Globus pallidus (tissue), 1 donor: ENCODE measurements around the gene MPST.

Experiments used
- DNase-seq: peaks from one replicate; pipeline ENCODE4 v3.0.0-alpha.2; 2015; ENCODE audit warnings: low spot score

MPST gene

DNA sequence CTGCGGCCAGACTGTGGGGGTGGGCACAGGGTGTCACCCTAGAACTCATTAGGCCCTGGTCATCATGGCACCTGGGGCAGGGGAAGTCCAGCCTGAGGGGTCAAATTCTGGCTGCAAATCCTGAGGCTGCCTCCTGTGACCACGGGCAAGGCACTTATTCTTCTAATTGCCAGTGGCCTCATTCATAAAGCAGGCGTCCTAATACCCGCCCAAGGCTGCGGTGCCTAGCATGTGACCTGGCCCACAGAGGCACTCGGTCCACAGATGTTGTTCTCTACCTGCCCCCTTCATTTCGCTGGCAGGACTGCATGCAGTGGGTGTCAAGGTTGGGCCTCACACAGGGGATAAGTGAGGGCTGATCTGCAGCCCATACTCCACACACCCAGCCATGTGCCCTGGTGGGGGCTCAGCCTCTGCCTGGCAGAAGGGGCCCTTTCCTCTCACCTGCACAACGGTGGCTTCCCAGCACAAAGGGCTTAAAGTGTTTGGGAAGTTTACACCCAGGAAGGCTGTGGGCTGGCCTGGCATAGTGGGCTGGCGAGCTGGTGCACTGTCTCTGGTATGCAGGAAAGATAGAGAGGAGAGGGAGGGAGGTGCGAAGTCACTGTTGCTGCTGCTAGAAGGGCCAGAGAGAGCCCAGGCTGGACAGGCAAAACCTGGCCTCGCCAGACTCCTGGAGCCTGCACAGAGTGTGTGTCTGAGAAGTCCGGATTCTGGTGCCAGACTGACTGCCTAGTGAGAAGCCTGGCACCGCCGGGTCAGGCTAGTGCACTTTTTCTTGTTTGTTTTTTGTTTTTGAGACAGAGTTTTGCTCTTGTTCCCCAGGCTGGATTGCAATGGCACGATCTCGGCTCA lies 3.2 kb downstream of the MPST start:
- DNase-seq: no peak

DNA sequence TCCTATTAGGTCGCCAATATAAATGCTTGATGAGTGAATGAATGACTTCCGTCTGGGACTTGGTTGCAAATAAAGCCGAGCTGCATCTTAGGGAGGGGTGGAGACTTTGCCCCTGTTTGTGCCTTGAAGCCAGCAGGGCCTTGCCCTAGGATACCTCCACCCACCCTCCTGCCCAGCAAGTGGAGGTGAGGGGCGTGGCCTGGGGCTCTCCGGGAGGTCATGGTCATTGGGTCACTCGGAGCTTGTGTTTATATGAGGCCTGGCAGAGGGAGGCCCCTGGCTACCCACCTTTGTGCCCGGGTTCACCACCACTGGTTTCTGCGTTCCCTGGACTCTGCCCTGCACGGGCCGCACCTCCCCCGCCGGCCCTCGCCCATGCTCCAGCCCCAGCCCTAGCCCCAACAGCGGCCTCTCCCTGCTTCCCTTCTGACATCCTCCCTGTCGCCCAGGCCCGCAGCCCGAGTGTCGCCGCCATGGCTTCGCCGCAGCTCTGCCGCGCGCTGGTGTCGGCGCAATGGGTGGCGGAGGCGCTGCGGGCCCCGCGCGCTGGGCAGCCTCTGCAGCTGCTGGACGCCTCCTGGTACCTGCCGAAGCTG lies 4.3 kb downstream of the MPST start:
- no peak for DNase-seq

GRCh38 chr22:37024339-37025157 lies 5.0 kb downstream of the MPST start:
- DNase-seq: no peak

GRCh38 chr22:37025500-37026070 lies 6.0 kb downstream of the MPST start:
- no peak for DNase-seq

- no peak for DNase-seq
These were observed 6.8 kb downstream of the MPST start for GRCh38 chr22:37026325-37026724.

DNA sequence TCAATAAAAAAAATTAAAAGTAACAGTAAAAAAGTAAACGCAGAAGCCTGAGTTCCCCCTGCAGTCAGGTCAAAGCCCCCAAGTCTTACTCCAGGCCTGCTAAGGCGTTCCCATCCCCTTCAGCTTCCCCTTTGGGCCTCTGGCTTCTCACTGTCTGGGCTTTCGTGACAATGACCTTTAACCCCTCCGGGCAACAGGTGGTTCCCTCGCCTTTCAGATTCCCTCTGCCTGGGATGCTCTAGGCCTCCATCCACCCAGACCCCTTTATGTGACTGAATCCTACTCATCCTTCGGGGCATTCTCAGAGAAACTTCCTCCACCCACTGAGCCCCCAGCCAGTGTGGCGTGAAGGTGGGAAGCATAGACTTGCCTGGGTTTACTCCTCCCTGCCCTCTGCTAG lies 8.0 kb downstream of the MPST start:
- DNase-seq: no peak

DNA sequence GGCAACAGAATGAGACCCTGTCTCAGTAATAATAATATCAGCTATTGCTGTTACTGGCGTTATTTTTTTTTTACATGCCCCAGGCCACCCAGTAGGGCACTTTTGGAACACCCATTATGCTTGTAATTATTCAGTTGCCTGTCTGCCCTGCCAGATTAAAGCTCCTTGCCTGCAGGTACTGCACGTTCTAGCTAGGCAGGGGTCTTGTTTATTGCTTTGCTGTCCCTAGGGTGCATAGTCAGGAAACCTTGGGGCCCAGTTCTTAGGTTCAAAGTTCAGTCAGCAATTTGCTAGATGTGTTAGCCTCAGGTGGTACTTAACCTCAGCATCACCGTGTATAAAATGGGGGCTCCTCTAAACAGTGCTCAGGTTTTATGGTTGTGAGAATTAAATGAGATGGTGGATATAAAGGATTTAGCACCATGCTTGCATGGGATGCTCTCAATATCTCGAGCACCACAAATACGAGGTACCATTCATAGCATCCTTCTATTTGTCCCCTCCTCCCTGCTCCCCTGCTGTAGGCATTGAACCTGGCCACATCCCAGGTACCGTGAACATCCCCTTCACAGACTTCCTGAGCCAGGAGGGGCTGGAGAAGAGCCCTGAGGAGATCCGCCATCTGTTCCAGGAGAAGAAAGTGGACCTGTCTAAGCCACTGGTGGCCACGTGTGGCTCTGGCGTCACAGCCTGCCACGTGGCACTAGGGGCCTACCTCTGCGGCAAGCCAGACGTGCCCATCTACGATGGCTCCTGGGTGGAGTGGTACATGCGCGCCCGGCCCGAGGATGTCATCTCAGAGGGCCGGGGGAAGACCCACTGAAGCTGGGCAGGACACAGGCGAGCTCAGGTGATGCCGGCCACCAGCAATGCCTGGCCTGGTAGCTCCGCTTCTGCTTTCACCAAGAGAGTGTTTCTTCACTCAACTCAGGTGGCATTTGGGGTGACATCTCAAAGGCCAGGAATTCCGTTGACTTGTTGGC lies 9.4 kb downstream of the MPST start:
- no peak for DNase-seq

GRCh38 chr22:37030560-37031281 lies 11.2 kb downstream of the MPST start:
- no peak for DNase-seq

DNA sequence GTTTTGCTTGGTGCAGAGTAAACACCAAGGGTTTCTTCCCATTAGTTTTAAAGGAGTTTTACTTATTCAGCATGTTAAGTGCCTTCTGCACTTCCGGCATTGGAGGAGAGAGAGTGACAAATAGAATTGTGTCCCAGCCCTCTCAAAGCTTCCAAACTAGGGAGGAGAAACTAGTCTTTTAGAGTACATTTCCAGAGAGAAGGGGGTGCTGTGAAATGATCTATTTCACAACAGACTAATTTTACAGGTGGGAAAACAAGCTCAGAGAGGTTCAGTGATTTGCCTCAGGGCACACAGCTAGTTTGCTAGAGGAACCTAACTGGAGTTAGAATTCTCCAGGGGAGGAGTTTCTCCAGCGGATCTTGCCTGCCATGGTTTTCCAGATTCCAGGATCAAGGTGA lies 12.6 kb downstream of the MPST start:
- DNase-seq: no peak

DNA sequence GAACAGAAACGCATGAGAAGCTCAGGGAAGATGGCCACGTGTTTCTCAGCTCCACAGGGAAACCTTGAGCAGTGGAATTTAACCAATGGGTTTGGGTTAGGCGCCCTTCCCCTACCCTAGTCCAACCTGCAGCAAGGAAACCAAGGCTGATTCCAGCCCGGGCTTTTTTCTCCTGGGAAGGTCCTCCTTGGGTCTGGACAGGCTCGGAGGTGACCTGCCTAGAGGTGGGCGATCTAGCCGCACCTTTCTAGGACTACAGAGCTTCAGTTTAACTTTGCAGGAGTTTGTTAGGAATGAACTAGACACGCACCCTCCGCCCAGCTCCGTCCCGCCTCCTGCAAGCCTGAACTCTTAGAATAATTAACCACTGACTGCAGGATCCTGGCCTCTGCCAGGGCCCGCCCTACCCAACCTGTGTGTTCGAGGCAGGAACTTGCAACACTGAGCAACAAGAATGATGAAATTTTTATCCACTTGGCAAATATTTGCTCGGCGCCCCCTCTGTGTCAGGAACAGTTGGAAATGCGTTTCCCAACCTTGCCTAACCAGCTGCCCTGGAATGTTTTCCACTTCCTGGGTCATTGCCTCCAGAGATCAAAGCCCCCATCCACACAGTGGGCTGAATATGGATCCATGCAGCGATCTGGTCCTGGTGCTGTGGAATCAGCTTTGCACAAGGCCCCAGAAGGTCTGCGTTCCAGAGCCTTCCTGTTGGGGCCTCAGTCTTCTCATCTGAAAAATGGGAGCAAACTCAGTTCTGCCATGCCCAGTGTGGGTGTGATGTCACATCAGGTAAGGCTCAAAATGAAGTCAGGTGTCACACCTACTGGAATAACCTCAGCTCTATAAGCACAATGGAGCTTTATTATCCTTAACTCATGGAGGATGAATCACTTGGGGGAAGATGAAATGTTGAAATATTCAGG lies 13.3 kb downstream of the MPST start:
- no peak for DNase-seq

DNA sequence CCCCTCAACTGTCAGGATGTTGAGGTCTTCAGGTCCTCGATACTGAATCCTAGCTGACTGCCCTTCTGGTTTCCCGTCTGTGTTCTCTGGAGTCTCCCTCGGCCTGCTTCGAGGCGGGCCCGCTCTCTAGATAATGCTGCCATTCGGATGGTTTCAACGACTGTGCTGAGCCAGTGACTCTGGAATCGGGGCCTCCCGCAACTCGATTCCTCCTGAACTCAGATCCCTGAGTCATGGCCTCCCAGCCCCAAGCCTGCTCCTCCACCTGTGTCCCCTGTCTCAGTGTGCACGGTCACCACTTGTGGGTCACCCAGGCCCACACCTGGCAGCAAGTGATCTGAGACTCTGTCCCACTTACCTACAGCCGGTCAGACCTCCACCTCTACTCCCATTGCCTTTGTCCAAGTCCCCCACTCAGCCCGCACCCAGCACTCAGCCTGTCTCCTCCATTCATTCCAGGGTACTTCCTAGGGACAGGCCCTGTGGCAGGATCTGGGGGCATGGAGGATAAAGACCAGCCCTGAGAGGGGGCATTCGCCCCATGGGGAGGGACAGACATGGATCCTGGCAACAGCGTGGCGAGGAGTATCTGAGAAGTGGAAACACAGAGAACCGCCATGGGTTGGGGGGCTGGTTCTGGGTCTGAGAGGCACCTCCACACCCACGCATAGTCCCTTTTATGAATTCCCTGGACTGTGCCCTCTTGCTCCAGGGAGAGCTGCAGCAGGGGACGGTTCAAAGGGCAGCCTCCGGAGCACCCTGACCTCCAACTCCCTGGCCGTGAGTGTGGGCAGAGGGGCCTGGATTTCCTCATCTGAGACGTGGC lies 14.3 kb downstream of the MPST start:
- DNase-seq: no peak

DNA sequence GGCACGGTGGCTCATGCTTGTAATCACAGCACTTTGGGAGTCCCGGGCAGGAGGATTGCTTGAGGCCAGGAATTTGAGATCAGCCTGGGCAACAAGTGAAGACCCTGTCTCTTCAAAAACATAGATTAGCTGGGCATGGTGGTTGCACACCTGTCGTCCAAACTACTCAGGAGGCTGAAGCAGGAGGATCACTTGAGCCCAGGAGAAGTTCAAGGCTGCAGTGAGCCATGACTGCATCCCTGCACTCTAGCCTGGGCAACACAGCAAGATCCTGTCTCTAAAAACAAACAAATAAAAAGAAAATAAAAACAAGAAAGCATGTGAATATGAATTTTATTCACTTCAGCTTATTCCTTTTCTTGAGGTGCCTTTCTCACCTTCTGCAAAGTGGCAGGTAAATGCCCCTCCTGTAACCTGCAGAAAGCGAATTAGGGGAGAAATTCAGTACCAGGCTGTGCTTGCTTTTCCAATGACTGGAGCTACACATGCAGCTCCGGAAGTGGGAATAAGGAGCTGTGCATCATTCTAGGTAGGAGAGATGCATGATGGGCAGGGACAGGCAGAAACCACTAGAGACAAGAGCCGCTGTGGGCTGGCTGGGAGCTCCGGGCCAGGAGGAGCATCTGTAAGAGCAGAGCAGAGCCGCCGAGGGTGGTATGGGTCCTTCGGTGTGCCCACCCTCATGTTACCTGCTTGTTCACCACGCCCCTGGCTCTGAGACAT lies 17.3 kb downstream of the MPST start:
- no peak for DNase-seq

GRCh38 chr22:37037669-37038068 lies 18.1 kb downstream of the MPST start:
- DNase-seq: no peak

- no peak for DNase-seq
These were observed 19.9 kb downstream of the MPST start for GRCh38 chr22:37039466-37039865.

DNA sequence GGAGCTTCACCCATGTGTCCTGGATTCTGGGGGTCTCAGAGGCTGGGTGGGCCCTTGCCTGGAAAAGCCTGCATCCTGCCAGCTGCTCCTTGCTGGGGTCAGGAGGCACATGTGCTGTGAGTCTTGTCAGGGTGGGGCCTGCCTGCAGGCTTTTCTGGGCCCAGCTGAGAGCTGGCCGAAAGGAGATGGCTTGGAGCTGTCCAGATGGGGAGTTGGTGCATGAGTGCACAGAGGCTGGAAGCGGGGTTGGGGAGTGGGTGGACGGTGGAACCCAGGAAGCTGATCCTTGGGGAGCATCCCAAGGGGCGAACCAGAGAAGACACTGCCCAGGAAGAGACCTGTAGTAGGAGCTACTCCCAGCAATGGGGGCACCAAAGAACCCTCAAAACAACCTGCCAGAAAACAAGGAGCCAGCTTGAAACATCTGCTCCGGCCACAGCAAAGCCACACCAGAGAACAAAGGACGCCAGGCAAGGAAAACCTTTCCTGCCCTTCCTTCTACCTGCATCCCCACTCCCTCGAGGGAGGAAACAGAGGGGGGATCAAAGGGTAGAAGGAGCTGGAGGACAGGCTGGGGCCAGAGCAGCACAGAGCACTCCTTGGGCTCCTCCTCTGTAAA lies 23.8 kb downstream of the MPST start:
- DNase-seq: no peak

GRCh38 chr22:37043828-37044538 lies 24.4 kb downstream of the MPST start:
- no peak for DNase-seq
